ENCODE measurements around the gene SPINK8.

- TF ChIP-seq CTCF (IDR thresholded peaks at IDR 0.05), result no peak
- TF ChIP-seq POLR2A (IDR thresholded peaks at IDR 0.05), result no peak
Measured at GRCh38 chr3:48372862-48373435, 39.5 kb upstream of the SPINK8 start.
